ENCODE measurements around the gene TOPAZ1.

The TOPAZ1 gene

DNA sequence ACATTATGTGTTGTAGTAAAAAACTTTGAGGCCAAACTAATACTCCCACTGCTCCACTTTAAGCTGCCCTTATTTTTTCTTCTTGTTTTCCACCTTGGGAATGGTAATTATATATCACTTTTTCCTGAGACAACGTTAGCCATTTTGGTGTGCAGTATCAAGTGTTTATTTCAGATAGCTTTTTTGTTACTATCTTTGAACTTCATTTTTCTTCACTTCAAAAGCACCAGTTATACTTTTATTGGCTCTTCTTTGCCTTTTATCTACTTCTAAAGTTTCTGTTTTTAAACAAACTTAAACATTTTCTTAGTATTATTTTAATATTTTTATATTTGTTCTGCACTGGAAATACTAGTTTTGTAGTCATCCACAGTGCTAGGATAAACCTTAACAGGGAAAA is 6.5 kb downstream of the TOPAZ1 start:
- no peak for DNase-seq

GRCh38 chr3:44252332-44252959 is 10.8 kb downstream of the TOPAZ1 start:
- no peak for DNase-seq

DNA sequence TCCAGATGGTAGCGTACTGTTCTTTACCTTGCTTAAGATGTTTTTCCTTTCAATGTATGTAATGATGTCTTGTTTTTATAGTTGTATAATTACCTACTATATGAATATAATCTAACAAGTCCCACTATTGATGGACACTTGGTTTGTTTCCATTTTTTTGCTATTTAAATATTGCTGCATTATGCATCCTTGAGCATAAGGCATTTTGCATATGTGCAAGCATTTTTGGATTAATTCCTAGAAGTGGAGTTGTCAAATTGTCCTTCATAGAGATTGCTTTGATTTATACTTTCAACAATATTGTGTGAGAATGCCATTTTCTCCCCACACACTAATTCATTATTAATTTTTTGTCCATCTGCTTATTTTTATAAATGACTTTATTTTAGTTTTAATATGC is 17.7 kb downstream of the TOPAZ1 start:
- DNase-seq = no peak

- DNase-seq = no peak
These were observed 22.5 kb downstream of the TOPAZ1 start for GRCh38 chr3:44264146-44264545.

- no peak for DNase-seq
These were observed 24.1 kb downstream of the TOPAZ1 start for GRCh38 chr3:44265815-44266214.

- DNase-seq = no peak
These were observed 30.5 kb downstream of the TOPAZ1 start for GRCh38 chr3:44272191-44272590.

DNA sequence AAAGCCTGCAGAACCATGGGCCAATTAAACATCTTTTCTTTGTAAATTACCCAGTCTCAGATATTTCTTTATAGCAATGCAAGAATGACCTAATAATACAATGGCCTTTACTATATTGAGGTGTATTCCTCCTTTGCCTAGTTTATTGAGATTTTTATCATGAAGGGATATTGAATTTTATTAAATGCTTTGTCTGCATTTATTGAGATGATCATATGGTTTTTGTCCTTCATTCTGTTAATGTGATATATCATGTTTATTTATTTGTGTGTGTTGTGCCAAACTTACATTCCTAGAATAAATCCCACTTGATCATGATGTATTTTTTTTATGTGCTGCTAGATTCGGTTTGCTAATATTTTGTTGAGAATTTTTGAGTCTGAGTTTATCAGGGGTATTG is 36.2 kb downstream of the TOPAZ1 start:
- no peak for DNase-seq

GRCh38 chr3:44280077-44280476 is 38.4 kb downstream of the TOPAZ1 start:
- DNase-seq = no peak

- no peak for DNase-seq
These were observed 38.9 kb downstream of the TOPAZ1 start for GRCh38 chr3:44280631-44281030.

DNA sequence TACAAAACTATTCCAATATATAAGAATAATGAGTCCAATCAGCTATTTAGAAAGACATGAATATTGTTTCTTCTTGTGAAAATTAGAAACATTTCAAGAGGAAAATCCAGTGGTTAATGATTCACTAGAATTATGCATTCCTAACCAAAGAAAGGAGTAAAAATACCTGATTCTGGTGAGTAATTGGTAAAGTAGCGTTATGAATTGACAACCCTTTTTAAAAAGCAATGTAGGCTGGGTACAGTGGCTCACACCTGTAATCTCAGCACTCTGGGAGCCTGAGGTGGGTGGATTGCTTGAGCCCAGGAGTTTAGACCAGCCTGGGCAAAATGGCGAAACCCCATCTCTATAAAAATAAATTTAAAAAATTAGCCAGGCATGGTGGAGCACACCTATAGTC is 43.3 kb downstream of the TOPAZ1 start:
- no peak for DNase-seq

- DNase-seq = no peak
These were observed 48.3 kb downstream of the TOPAZ1 start for GRCh38 chr3:44289882-44290462.

DNA sequence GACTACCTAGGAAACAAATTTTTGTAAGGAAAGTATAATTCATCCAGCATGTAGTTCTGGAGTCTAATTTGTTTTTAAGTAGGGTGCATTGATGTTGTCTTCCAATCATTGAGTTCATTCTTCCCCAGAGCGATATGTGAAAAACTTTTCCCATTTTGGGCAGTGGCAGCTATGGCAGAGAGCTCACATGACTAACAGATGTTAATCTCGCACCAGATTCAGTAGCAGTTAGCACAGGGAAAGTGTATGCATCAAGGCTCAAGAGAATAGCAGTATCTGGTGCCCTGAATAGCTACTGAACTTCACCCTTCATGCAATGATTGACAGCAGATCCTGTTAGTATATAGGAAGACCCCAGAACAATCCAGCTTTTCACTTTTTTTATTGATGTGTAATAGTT is 50.6 kb downstream of the TOPAZ1 start:
- no peak for DNase-seq

DNA sequence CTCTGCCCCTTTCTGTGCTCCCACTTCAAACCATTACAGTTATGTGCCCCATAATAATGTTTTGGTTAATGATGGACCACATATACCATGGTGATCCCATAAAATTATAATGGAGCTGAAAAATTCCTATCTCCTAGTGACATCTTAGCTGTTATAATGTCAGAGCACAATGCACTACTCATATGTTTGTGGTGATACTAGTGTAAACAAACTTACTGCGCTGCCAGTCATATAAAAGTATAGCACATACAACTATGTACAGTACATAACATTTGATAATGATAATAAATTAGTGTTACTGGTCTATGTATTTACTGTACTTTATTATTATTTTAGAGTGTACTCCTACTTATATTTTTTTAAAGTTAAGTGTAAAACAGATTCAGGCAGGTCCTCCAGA is 51.3 kb downstream of the TOPAZ1 start:
- DNase-seq = no peak

DNA sequence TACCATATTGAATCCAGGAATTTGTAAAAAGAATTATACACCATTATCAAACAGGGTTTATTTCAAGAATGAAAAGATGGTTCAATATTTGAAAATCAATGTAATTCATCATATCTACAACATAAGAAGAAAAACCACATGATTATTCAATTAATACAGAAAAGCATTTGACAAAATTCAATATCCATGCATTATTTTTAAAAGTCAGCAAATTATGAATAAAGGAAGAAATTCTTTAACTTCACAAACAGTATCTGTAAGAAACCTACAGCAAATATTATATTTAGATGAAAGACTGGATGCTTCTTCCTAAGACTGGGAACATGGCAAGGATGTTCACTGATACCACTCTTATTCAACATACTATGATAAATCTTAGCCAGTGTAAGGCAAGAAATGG is 55.6 kb downstream of the TOPAZ1 start:
- DNase-seq = no peak

DNA sequence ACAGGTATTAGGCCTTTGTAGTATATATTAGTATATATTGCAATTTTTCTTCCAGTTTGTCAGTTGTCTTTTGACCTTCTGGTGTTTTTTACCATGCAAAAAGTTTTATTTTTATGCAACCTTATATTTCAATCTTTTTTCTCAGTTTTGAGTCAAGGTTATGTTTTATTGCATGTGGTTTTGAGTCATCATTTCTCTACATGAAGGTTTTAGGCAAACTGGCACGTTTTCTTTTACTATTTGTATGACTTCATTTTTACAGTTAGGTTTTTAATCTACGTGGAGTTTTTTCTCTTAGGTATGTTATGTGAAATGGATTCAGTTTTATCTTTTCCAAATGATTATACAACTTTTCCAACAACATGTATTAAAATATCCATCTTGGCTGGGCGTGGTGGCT is 60.1 kb downstream of the TOPAZ1 start:
- no peak for DNase-seq

GRCh38 chr3:44309500-44309899 is 67.8 kb downstream of the TOPAZ1 start:
- DNase-seq = no peak

GRCh38 chr3:44318891-44319311 is 77.2 kb downstream of the TOPAZ1 start:
- DNase-seq = no peak

GRCh38 chr3:44321335-44321734 is 79.6 kb downstream of the TOPAZ1 start:
- DNase-seq = no peak

DNA sequence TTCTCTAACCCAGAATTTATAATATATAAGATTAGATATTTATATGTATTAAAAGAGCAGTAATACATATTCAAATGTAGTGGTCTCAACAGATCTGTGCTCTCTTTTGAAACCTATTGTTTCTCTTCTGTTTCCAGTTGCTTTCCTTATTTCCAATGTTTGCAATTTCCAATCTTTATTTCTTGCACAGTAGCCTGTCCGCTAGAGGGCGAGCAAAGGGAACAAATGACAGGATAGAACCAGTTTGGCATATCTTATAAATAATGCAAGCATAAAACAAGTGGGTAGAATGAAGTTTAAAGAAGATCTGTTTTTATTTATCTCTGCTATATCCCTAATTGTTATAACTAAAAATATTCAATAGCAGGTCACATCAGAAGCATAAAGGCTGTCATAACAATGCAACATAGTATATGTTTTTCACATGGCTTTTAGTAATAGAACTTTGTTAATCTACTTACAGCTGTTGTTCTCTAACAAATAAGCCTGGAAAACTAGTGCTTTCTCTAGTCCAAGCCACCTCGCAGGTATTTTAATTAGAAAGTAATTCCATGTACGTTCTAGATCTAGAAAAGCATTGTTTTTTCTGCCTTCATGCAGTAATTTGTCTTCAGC is 81.8 kb downstream of the TOPAZ1 start:
- DNase-seq = peak; percentile 22 to 64

GRCh38 chr3:44324584-44324983 is 82.9 kb downstream of the TOPAZ1 start:
- no peak for DNase-seq

GRCh38 chr3:44326019-44326418 is 84.3 kb downstream of the TOPAZ1 start:
- no peak for DNase-seq

DNA sequence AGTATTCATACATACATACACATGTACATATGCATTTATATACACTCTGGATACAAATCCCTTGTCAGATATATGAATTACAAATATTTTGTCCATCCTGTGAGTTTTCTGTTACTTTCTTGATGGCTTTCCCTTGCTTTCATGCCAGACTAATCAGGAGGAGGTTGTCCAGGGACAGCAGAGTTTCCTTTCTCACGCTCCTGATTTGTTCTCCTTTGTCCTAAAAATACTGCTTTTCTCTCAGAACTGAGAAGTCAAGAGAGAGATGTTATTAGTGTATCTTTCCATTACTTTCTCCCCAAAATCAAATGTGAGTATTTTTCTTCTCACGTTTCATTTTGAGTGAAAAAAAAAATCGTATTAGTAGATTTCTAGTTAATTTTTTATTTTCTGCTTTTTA is 84.8 kb downstream of the TOPAZ1 start:
- no peak for DNase-seq

DNA sequence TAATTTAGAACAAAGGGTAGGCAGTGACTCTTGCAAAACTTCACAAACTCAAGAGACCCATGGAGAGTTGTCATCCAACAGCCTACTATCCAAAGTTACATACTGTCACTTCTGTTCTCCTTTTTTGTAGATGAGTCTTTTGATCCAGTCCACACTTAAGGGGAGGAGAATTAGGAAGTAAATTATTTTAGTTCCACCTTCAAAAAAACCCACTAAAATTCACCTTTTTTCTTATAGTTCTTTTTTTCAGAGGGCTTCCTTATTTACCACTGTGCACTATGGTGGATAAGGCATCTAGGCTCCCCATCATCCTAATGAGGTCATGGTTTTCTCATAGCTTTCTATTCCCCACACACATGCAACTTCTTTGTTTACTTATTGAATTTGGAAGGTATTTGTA is 88.3 kb downstream of the TOPAZ1 start:
- DNase-seq = no peak

GRCh38 chr3:44330444-44330843 is 88.8 kb downstream of the TOPAZ1 start:
- no peak for DNase-seq

GRCh38 chr3:44334326-44334725 is 92.6 kb downstream of the TOPAZ1 start:
- no peak for DNase-seq
